A549 (cell line): ENCODE data around the gene ACOD1. TPM values are rescaled to one million over a fixed set of nuclear protein-coding genes. Genes with fewer than 3 reads are reported as not detected.

ENCODE experiments used
- ATAC-seq, 2 experiments: fragments of 200-7000 bp in 1 of 2; fragments of >200 bp in 1 of 2; cut with Nextera tagmentation in 1 of 2; cut with Tn5 transposase in 1 of 2; 3 replicates each; pipeline versions ENCODE4 v1.8.0 to v1.9.1; 2018 to 2020; ENCODE audit warnings: mild to moderate bottlenecking in 1 of 2, moderate library complexity in 1 of 2
- CTCF ChIA-PET: fragments of 300-600 bp; sonication (Branson Sonifier 250); formaldehyde crosslinking; extraction: SDS; loops from one replicate; lab custom pipeline; 2021; ENCODE audit warnings: antibody characterized with exemption, inconsistent platforms; lab: Yijun Ruan, JAX
- POLR2A ChIA-PET: fragments of 350-600 bp; formaldehyde crosslinking; extraction: SDS; loops from one replicate; lab custom pipeline; 2021; ENCODE audit warnings: antibody characterized with exemption, inconsistent platforms; lab: Yijun Ruan, JAX
- DNase-seq, 2 experiments: peaks; one replicate each; pipeline versions ENCODE4 v3.0.0 to v3.0.0-alpha.2; 2011 to 2016; ENCODE audit warnings: low read depth in 1 of 2, low spot score in 1 of 2
- FAIRE-seq: peaks from 2 replicates; lab custom pipeline; 2011; peaks lifted over from hg19 to GRCh38; lab: Jason Lieb, UNC
- H3K27ac ChIP-seq, 2 experiments: fragments of >200 bp; sonication (Bioruptor Twin); formaldehyde crosslinking; 3 replicates each; pipeline ENCODE4 v1.5.1; 2016 to 2017
- H3K4me1 ChIP-seq: fragments of >200 bp; sonication (Bioruptor Twin); formaldehyde crosslinking; 3 replicates; pipeline ENCODE4 v1.6.1; 2016
- H3K4me2 ChIP-seq: fragments of >200 bp; sonication (Bioruptor Twin); formaldehyde crosslinking; 3 replicates; pipeline ENCODE4 v1.6.1; 2016
- H3K4me3 ChIP-seq: fragments of >200 bp; sonication (Bioruptor Twin); formaldehyde crosslinking; 3 replicates; pipeline ENCODE4 v1.5.1; 2016
- H3K9me3 ChIP-seq: fragments of >200 bp; sonication (Bioruptor Twin); formaldehyde crosslinking; 3 replicates; pipeline ENCODE4 v1.6.1; 2016
- CBX2 ChIP-seq: fragments of 200-600 bp; sonication (generic); IDR thresholded peaks from 2 replicates; pipeline ENCODE4 v1.6.1; 2016; ENCODE audit warnings: low read depth, mild to moderate bottlenecking, borderline replicate concordance
- EHF ChIP-seq: fragments of 250-450 bp; sonication (Bioruptor Pico); IDR thresholded peaks from 2 replicates; pipeline ENCODE4 v1.5.0; 2020; ENCODE audit warnings: mild to moderate bottlenecking
- EP300 ChIP-seq, 2 experiments: fragments of >200 bp; sonication (Bioruptor Twin); formaldehyde crosslinking; IDR thresholded peaks; 2 replicates in 1 of 2; 3 replicates in 1 of 2; pipeline ENCODE4 v1.6.1; 2016 to 2017
- ESRRA ChIP-seq: fragments of 150-350 bp; IDR thresholded peaks from 2 replicates; pipeline ENCODE4 v1.6.1; 2014; ENCODE audit warnings: mild to moderate bottlenecking, low read length, borderline replicate concordance
- FOSB ChIP-seq: fragments of 250-450 bp; sonication (Bioruptor Pico); IDR thresholded peaks from 2 replicates; pipeline ENCODE4 v1.5.0; 2020; ENCODE audit warnings: mild to moderate bottlenecking, moderate library complexity
- FOSL2 ChIP-seq, 2 experiments: fragments of 450-650 bp in 1 of 2; fragments of >200 bp in 1 of 2; sonication (Bioruptor Twin) in 1 of 2; formaldehyde crosslinking; IDR thresholded peaks; 2 replicates each; pipeline versions ENCODE4 v1.5.0 to v1.6.1; 2016 to 2020; ENCODE audit warnings: mild to moderate bottlenecking in 1 of 2, moderate library complexity in 1 of 2
- HDAC2 ChIP-seq: fragments of 200-600 bp; sonication (generic); IDR thresholded peaks from 2 replicates; pipeline ENCODE4 v1.6.1; 2016
- HEYL ChIP-seq: fragments of 250-450 bp; sonication (Bioruptor Pico); IDR thresholded peaks from 2 replicates; pipeline ENCODE4 v1.8.0; 2021; ENCODE audit warnings: mild to moderate bottlenecking, moderate library complexity
- HOXB13 ChIP-seq: fragments of 250-450 bp; sonication (Bioruptor Pico); IDR thresholded peaks from 2 replicates; pipeline ENCODE4 v1.5.0; 2020; ENCODE audit warnings: low read depth, mild to moderate bottlenecking, moderate library complexity
- JUNB ChIP-seq: fragments of >200 bp; sonication (Bioruptor Twin); formaldehyde crosslinking; IDR thresholded peaks from 2 replicates; pipeline ENCODE4 v1.6.1; 2016
- MYC ChIP-seq: IDR thresholded peaks from 2 replicates; pipeline ENCODE4 v1.6.1; 2012; ENCODE audit warnings: mild to moderate bottlenecking, inconsistent platforms, low read length, improper control_type of control experiment, borderline replicate concordance
- NPAS2 ChIP-seq: fragments of 250-450 bp; sonication (Bioruptor Pico); IDR thresholded peaks from 2 replicates; pipeline ENCODE4 v1.8.0; 2022; ENCODE audit warnings: mild to moderate bottlenecking, moderate library complexity, borderline replicate concordance
- POLR2A ChIP-seq: IDR thresholded peaks from 2 replicates; pipeline ENCODE4 v1.6.1; 2012; ENCODE audit warnings: mild to moderate bottlenecking, low read length
- RCOR1 ChIP-seq: fragments of 150-350 bp; IDR thresholded peaks from 2 replicates; pipeline ENCODE4 v1.6.1; 2014; ENCODE audit warnings: antibody characterized with exemption, low read length, low read depth
- REST ChIP-seq: fragments of 200-600 bp; sonication (generic); IDR thresholded peaks from 2 replicates; pipeline ENCODE4 v1.6.1; 2016; ENCODE audit warnings: antibody characterized with exemption, mild to moderate bottlenecking, moderate library complexity
- SMC3 ChIP-seq: fragments of >200 bp; sonication (Bioruptor Twin); formaldehyde crosslinking; IDR thresholded peaks from 3 replicates; pipeline ENCODE4 v1.6.1; 2018; ENCODE audit warnings: inconsistent platforms
- TFCP2L1 ChIP-seq: fragments of 250-450 bp; sonication (Bioruptor Pico); IDR thresholded peaks from 2 replicates; pipeline ENCODE4 v1.5.0; 2021; ENCODE audit warnings: mild to moderate bottlenecking
- ZFP36 ChIP-seq: fragments of 450-650 bp; IDR thresholded peaks from 2 replicates; pipeline ENCODE4 v1.6.1; 2014; ENCODE audit warnings: borderline replicate concordance; ENCODE audit not compliant: partially characterized antibody
- ZNF302 ChIP-seq: fragments of 250-450 bp; sonication (Bioruptor Pico); IDR thresholded peaks from 2 replicates; pipeline ENCODE4 v1.9.0; 2021; ENCODE audit warnings: inconsistent platforms, mild to moderate bottlenecking, moderate library complexity
- WGBS: methylation state at CpG from one replicate; pipeline ENCODE4 v1.1.6; 2017; ENCODE audit errors: missing lambda C conversion rate; 5-methylcytosine and 5-hydroxymethylcytosine counted together
- polyA plus RNA-seq, 4 experiments: library from polyadenylated mRNA; depleted of rRNA in 3 of 4; stranded (reverse); fragments of >200 nt; fragmentation: RNase III in 1 of 4; extraction: RNeasy Plus Mini Kit Qiagen cat#74134 plus additional on column Dnase treatment in 1 of 4; gene quantifications; 2 replicates in 3 of 4; 3 replicates in 1 of 4; pipeline ENCODE4 v1.2.3, GENCODE V29; 2011 to 2017
- TF ChIP-seq, protein P1 (sequence below): IDR thresholded peaks from 2 replicates; pipeline ENCODE4 v1.6.1; 2012

ACOD1 gene
- polyA plus RNA-seq, 2 of the 4 experiments (the other 2 are of a cell fraction) = not detected

DNA sequence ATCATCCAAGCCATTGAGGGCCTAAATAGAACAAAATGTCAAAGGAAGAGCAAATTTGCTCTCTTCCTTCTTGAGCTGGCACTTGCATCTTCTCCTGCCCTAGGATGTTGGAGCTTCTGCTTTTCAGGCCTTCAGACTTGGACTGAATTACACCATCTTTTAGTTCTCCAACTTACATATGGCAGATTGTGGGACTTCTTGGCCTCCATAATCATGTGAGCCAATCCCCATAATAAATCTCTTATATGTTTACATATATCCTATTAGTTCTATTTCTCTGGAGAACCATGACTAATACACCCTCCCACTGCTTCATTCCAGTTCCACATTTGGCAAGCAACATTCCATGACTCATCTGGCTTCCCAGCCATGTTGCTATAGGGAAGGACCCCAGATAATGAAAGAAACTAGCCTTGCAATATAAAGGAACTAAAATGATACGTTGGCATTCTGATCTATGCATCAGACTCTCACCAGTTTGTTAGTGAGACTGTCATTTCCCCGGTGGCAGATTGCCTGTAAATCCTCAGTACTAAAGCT is 11.0 kb upstream of the ACOD1 start:
- FAIRE-seq = no peak
- H3K4me3 ChIP-seq = no peak overlapping the region
- ChIA-PET POLR2A (no interaction called here), CTCF (no interaction called here)
- H3K9me3 ChIP-seq = no peaks in the 10 kb centered on the region
- DNase-seq = peak; percentile 3 to 35
- H3K27ac ChIP-seq = no peak overlapping the region
- WGBS = 35% methylated on average over 2 of the region's 2 CpGs
- no peaks in the 10 kb centered on the region for H3K4me1 ChIP-seq
- H3K4me2 ChIP-seq = no peak overlapping the region
- peak; percentile 50 to 77; a peak in 4 of 6 replicates for ATAC-seq
- TF ChIP-seq MYC (no peak), FOSL2 (IDR thresholded peaks at IDR 0.05) (no peak), FOSL2 (CRISPR knock-in tag; IDR thresholded peaks at IDR 0.05) (peak; percentile 58)

DNA sequence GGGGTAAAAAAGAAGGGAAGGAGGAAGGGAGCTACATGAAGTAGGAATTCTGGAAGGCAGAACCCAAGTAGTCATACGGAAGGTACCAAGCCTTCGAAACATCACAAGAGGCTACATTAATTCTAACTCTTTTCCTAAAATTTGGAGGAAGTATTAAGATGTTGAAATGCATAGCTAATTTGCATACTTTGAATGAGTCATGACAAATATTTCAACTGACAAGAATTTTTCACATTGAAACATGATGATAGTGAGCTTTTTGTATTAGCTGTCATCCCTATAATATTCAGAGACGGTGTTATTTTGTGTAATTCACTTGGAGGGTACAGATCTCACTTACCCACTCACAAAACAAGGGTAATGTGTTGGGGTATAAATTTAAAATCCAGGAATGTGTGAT is 9.1 kb upstream of the ACOD1 start:
- DNase-seq (no peak), FAIRE-seq (no peak), ATAC-seq (no peak)
- ChIA-PET POLR2A (no interaction called here), CTCF (no interaction called here)
- WGBS = 69% methylated on average over 3 of the region's 3 CpGs
- Histone ChIP-seq H3K27ac (no peak overlapping the region), H3K4me1 (no peaks in the 10 kb centered on the region), H3K9me3 (no peaks in the 10 kb centered on the region), H3K4me2 (no peak overlapping the region), H3K4me3 (no peak overlapping the region)
- no peak for TF ChIP-seq POLR2A
- TF ChIP-seq, protein P1, sequence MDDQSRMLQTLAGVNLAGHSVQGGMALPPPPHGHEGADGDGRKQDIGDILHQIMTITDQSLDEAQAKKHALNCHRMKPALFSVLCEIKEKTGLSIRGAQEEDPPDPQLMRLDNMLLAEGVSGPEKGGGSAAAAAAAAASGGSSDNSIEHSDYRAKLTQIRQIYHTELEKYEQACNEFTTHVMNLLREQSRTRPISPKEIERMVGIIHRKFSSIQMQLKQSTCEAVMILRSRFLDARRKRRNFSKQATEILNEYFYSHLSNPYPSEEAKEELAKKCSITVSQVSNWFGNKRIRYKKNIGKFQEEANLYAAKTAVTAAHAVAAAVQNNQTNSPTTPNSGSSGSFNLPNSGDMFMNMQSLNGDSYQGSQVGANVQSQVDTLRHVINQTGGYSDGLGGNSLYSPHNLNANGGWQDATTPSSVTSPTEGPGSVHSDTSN = no peak
- no peak for TF ChIP-seq FOSL2 (IDR thresholded peaks at IDR 0.05)
- no peak for TF ChIP-seq FOSL2 (CRISPR knock-in tag; IDR thresholded peaks at IDR 0.05)
- TF ChIP-seq CBX2 = no peak
- TF ChIP-seq ESRRA = no peak
- TF ChIP-seq ZNF302 = no peak
- TF ChIP-seq HEYL (CRISPR knock-in tag) = no peak
- no peak for TF ChIP-seq JUNB
- no peak for TF ChIP-seq TFCP2L1 (CRISPR knock-in tag)
- no peak for TF ChIP-seq RCOR1

GRCh38 chr13:76942363-76942762 is 5.9 kb upstream of the ACOD1 start:
- ChIA-PET POLR2A (no interaction called here), CTCF (no interaction called here)
- no peaks in the 10 kb centered on the region for H3K9me3 ChIP-seq
- 83% methylated on average over 4 of the region's 4 CpGs for WGBS
- no peak overlapping the region for H3K4me2 ChIP-seq
- TF ChIP-seq REST = no peak
- TF ChIP-seq ZFP36 = no peak
- no peak for TF ChIP-seq EHF (CRISPR knock-in tag)
- no peak for TF ChIP-seq HOXB13 (CRISPR knock-in tag)
- TF ChIP-seq SMC3 = no peak
- TF ChIP-seq HDAC2 = no peak
- TF ChIP-seq NPAS2 (CRISPR knock-in tag) = no peak
- TF ChIP-seq EP300 (IDR thresholded peaks at IDR 0.05) = no peak
- TF ChIP-seq FOSL2 (IDR thresholded peaks at IDR 0.05) = no peak
- no peak for TF ChIP-seq FOSL2 (CRISPR knock-in tag; IDR thresholded peaks at IDR 0.05)
- no peak for TF ChIP-seq FOSB (CRISPR knock-in tag)
- TF ChIP-seq, all 56 proteins: peak for 0
- no peak overlapping the region for H3K27ac ChIP-seq
- DNase-seq (no peak), FAIRE-seq (no peak), ATAC-seq (no peak)
- no peaks in the 10 kb centered on the region for H3K4me1 ChIP-seq
- H3K4me3 ChIP-seq = no peak overlapping the region
